ENCODE measurements around the gene ABR. TPM values are rescaled to one million over a fixed set of nuclear protein-coding genes. Genes with fewer than 3 reads are reported as not detected.
A peak's percentile ranks its signal among the peaks of the same experiment; 100 is the strongest.

ABR gene
- total RNA-seq, 4 donors from 2014 or later: 78.0 to 208 (median 106) TPM

DNA sequence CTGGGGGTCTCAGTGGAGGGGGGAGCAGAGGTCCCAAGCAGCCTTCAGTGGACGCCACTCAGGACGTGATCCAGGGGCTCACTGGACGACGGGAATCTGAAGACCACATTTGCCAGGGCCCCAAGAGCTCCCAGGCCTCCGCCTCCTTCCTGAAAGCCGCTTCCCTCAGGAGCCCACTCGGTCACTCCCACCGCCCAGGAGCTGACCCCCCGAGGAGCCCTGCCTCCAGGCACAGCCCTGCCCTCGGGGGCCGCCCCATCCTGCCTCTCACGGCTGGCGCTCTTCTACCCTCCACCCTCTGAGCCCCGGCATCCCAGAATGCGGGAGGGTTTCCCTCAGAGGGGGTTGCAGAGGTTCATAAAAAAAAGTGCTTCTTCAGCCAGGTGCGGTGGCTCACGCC is 158.6 kb downstream of the ABR start:
- Histone ChIP-seq H3K9me3 (no peaks in the 10 kb centered on the region), H3K36me3 (peaks cover 27% of the 10 kb centered on the region), H3K27me3 (no peaks in the 10 kb centered on the region), H3K4me3 (no peak overlapping the region), H3K4me1 (peaks cover 9% of the 10 kb centered on the region), H3K27ac (no peak overlapping the region)
- WGBS: 90% methylated on average over 14 of the region's 17 CpGs
- TF ChIP-seq EP300 (IDR thresholded peaks at IDR 0.05): no peak
- TF ChIP-seq, protein P1, sequence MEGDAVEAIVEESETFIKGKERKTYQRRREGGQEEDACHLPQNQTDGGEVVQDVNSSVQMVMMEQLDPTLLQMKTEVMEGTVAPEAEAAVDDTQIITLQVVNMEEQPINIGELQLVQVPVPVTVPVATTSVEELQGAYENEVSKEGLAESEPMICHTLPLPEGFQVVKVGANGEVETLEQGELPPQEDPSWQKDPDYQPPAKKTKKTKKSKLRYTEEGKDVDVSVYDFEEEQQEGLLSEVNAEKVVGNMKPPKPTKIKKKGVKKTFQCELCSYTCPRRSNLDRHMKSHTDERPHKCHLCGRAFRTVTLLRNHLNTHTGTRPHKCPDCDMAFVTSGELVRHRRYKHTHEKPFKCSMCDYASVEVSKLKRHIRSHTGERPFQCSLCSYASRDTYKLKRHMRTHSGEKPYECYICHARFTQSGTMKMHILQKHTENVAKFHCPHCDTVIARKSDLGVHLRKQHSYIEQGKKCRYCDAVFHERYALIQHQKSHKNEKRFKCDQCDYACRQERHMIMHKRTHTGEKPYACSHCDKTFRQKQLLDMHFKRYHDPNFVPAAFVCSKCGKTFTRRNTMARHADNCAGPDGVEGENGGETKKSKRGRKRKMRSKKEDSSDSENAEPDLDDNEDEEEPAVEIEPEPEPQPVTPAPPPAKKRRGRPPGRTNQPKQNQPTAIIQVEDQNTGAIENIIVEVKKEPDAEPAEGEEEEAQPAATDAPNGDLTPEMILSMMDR (IDR thresholded peaks at IDR 0.05): no peak
- DNase-seq (ENCODE audit: low spot score in 2 of 2): no peak

DNA sequence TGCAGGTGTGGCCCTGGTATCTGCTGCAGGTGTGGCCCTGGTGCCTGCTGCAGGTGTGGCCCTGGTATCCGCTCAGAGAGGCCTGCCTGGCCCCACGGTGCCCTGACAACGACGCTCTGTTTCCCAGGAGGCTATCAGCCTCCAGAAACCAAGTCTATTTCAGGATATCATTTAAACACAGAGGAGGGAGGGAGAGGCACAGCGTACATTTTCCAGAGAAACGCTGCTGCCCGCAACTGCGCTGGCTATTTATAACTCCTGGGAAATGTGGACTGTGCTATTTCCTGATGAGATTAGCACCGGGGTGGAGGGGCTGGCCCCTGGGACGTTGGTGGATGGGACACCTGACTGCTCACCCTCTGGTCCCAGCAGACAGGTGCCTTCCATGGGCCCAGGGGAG is 160.3 kb downstream of the ABR start:
- TF ChIP-seq EP300 (IDR thresholded peaks at IDR 0.05) (no peak), POLR2A (IDR thresholded peaks at IDR 0.05) (no peak), POLR2AphosphoS5 (IDR thresholded peaks at IDR 0.05) (no peak)
- TF ChIP-seq, protein P1 (IDR thresholded peaks at IDR 0.05): no peak
- H3K9me3 ChIP-seq: no peaks in the 10 kb centered on the region
- no peak overlapping the region for H3K4me3 ChIP-seq
- H3K27me3 ChIP-seq: no peaks in the 10 kb centered on the region
- peaks cover 9% of the 10 kb centered on the region for H3K4me1 ChIP-seq
- DNase-seq (ENCODE audit: low spot score in 2 of 2): no peak
- no peak overlapping the region for H3K27ac ChIP-seq
- WGBS: 69% methylated on average over 7 of the region's 10 CpGs
- peaks cover 27% of the 10 kb centered on the region for H3K36me3 ChIP-seq

DNA sequence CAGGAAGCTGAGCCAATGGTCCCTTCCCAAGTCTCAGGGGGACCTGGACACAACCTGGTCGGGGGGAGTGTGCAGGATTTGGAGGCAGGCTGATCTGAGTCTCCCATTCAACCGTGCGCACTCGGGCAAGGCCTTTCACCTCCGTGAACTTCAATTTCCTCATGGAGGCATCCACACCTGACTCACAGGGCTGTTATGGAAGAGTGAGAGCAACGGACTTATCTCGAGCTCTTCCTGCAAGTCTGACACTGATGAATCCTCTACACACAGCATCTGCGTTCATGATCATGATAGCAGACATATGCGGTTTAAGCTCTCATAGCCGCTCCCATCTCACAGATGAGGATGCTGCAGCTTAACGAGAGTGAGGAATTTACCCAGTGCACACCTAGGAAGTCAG is 161.2 kb downstream of the ABR start:
- DNase-seq (ENCODE audit: low spot score in 2 of 2): no peak
- WGBS: 88% methylated on average over 11 of the region's 11 CpGs
- Histone ChIP-seq H3K9me3 (no peaks in the 10 kb centered on the region), H3K27me3 (no peaks in the 10 kb centered on the region), H3K4me1 (peaks cover 9% of the 10 kb centered on the region), H3K27ac (no peak overlapping the region), H3K36me3 (peaks cover 24% of the 10 kb centered on the region), H3K4me3 (no peak overlapping the region)
- TF ChIP-seq POLR2A (IDR thresholded peaks at IDR 0.05) (no peak), POLR2AphosphoS5 (IDR thresholded peaks at IDR 0.05) (no peak), EP300 (IDR thresholded peaks at IDR 0.05) (no peak)
- TF ChIP-seq, protein P1 (IDR thresholded peaks at IDR 0.05): no peak

DNA sequence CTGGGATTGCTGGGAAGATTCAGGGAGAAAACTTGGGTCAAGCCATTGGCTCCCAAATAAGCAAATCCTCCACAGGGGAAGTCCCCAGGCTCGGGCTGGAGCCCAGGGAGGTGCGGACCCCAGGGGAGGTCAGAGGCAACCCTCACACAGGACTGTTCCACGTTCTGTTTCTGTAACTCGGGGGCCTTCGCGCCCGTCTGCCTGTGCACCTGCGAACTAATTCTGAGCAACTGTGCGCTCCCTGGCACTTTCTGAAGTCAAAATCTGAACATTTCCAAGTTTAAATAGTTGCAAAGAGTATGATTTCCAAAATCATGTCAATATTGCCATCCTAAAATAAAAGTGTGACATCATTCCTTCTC is 166.1 kb downstream of the ABR start:
- no peak for DNase-seq (ENCODE audit: low spot score in 2 of 2)
- WGBS: 89% methylated on average over 9 of the region's 9 CpGs
- Histone ChIP-seq H3K9me3 (no peaks in the 10 kb centered on the region), H3K4me1 (peaks cover 11% of the 10 kb centered on the region), H3K4me3 (no peak overlapping the region), H3K36me3 (peaks cover 53% of the 10 kb centered on the region), H3K27me3 (no peaks in the 10 kb centered on the region), H3K27ac (no peak overlapping the region)
- TF ChIP-seq POLR2A (IDR thresholded peaks at IDR 0.05) (no peak), POLR2AphosphoS5 (IDR thresholded peaks at IDR 0.05) (no peak), EP300 (IDR thresholded peaks at IDR 0.05) (no peak)
- TF ChIP-seq, protein P1 (IDR thresholded peaks at IDR 0.05): no peak

DNA sequence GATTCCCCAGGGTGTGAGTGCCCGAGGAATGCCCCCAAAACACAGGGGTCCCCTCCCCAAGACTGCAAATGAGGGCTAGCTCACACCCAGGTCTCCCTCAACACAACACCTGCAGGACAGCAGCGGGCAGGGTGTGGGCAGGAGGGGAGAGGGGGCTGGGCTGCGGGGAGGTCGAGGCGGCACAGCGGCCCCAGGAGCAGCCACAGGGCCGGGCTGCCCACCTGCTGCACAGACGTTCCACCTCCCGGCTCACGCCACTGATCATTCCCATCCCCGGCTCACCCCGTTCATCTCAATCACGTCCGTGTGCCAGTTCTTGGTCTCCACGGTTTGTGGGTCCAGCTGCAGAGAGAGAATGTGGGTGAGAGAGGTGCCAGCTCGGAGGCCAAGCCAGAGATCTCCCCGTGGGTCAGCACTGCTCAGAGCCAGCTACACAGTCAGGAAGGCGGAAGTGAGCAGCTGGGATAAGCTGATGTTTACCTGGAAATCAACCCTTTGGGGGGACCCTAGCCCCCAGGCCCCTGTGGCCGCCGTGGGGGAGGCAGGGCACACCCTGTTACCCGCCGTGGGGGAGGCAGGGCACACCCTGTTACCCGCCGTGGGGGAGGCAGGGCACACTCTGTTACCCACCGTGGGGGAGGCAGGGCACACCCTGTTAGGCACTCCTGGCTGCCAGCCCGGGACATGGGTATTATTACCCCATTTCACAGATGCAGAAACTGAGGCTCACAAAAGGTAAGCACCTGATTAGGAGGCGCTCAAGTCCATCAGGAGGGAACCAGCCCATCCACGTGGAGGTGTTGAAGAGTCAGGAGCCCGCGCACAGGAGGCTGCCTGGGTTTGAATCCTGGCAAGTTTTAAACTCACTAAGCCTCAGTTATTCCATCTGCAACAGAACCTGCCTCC is 166.7 kb downstream of the ABR start:
- Histone ChIP-seq H3K9me3 (no peaks in the 10 kb centered on the region), H3K27me3 (no peaks in the 10 kb centered on the region), H3K36me3 (peaks cover 54% of the 10 kb centered on the region), H3K4me1 (peaks cover 14% of the 10 kb centered on the region), H3K4me3 (no peak overlapping the region), H3K27ac (no peak overlapping the region)
- no peak for TF ChIP-seq POLR2A (IDR thresholded peaks at IDR 0.05)
- TF ChIP-seq, protein P1 (IDR thresholded peaks at IDR 0.05): no peak
- TF ChIP-seq POLR2AphosphoS5 (IDR thresholded peaks at IDR 0.05): no peak
- no peak for TF ChIP-seq EP300 (IDR thresholded peaks at IDR 0.05)
- peak in 1 of 2 donors; percentile 59 for DNase-seq (ENCODE audit: low spot score in 2 of 2)
- 73% methylated on average over 23 of the region's 30 CpGs for WGBS

Measured in suprapubic skin (tissue), 4 donors.